Central memory CD8-positive, alpha-beta T cell (primary cell): ENCODE results near the gene ESRRA.

Experiments
- ATAC-seq: fragments of 150-1000 bp; cut with Tn5 transposase; replicated peaks from 2 replicates; pipeline ENCODE4 v1.10.0; 2022; ENCODE audit warnings: mild to moderate bottlenecking, moderate FRiP score, moderate number of reproducible peaks; ENCODE audit not compliant: poor library complexity, severe bottlenecking; ENCODE audit errors: extremely low read depth
- DNase-seq, 2 donors: peaks; one replicate each; pipeline ENCODE4 v3.0.0; 2021; ENCODE audit warnings: low spot score in 2 of 2
- H3K27ac Mint-ChIP-seq: one replicate; pipeline ENCODE4 v1.8.0; 2022; ENCODE audit warnings: low read depth, mild to moderate bottlenecking, moderate library complexity, mixed read lengths
- H3K27me3 Mint-ChIP-seq: one replicate; pipeline ENCODE4 v1.8.0; 2022; ENCODE audit warnings: mixed read lengths
- H3K36me3 Mint-ChIP-seq: one replicate; pipeline ENCODE4 v1.8.0; 2022; ENCODE audit warnings: mild to moderate bottlenecking, moderate library complexity, mixed read lengths; ENCODE audit not compliant: insufficient read depth
- H3K4me1 Mint-ChIP-seq: one replicate; pipeline ENCODE4 v1.8.0; 2022; ENCODE audit warnings: mixed read lengths
- H3K4me3 Mint-ChIP-seq: one replicate; pipeline ENCODE4 v1.8.0; 2022; ENCODE audit warnings: mild to moderate bottlenecking, moderate library complexity, mixed read lengths
- H3K9me3 Mint-ChIP-seq: one replicate; pipeline ENCODE4 v1.8.0; 2022; ENCODE audit warnings: mixed read lengths

ESRRA gene

GRCh38 chr11:64291262-64291751, 14.0 kb upstream of the ESRRA start, which contains the start of gene KCNK4:
Gene KCNK4, plus strand, starts transcription at chr11:64291302. Its CDS starts 1,717 bp downstream, at chr11:64293019.
- no peak within 1 kb of the TSS for H3K27ac Mint-ChIP-seq
- peaks cover 20% of the 10 kb centered on the region for H3K4me1 Mint-ChIP-seq
- no peak for ATAC-seq
- peaks cover 52% of the 10 kb centered on the region for H3K27me3 Mint-ChIP-seq
- DNase-seq: no peak
- H3K4me3 Mint-ChIP-seq: peak within 1 kb of the TSS; percentile 72
- H3K36me3 Mint-ChIP-seq: no peaks in the 10 kb centered on the region
- H3K9me3 Mint-ChIP-seq: no peaks in the 10 kb centered on the region

- H3K9me3 Mint-ChIP-seq: no peaks in the 10 kb centered on the region
- ATAC-seq (peak; percentile 48), DNase-seq (no peak)
- no peaks in the 10 kb centered on the region for H3K36me3 Mint-ChIP-seq
- H3K27me3 Mint-ChIP-seq: peaks cover 58% of the 10 kb centered on the region
- H3K4me3 Mint-ChIP-seq: peak overlapping the region; percentile 66
- no peak overlapping the region for H3K27ac Mint-ChIP-seq
- peaks cover 14% of the 10 kb centered on the region for H3K4me1 Mint-ChIP-seq
These were observed 13.4 kb upstream of the ESRRA start for GRCh38 chr11:64291752-64292459.

- ATAC-seq: no peak
- Mint-ChIP-seq H3K9me3 (no peaks in the 10 kb centered on the region), H3K27me3 (peaks cover 65% of the 10 kb centered on the region), H3K27ac (no peak overlapping the region), H3K4me1 (peaks cover 13% of the 10 kb centered on the region), H3K4me3 (peak overlapping the region; percentile 66), H3K36me3 (no peaks in the 10 kb centered on the region)
- no peak for DNase-seq
These were observed 12.7 kb upstream of the ESRRA start for GRCh38 chr11:64292460-64293254.

- no peaks in the 10 kb centered on the region for H3K9me3 Mint-ChIP-seq
- DNase-seq (no peak), ATAC-seq (no peak)
- no peak overlapping the region for H3K27ac Mint-ChIP-seq
- no peaks in the 10 kb centered on the region for H3K36me3 Mint-ChIP-seq
- peaks cover 12% of the 10 kb centered on the region for H3K4me1 Mint-ChIP-seq
- H3K4me3 Mint-ChIP-seq: no peak overlapping the region
- H3K27me3 Mint-ChIP-seq: peaks cover 86% of the 10 kb centered on the region
These were observed 10.6 kb upstream of the ESRRA start for GRCh38 chr11:64294774-64295173.

- Mint-ChIP-seq H3K36me3 (no peaks in the 10 kb centered on the region), H3K4me3 (no peak overlapping the region), H3K27ac (no peak overlapping the region), H3K4me1 (peaks cover 17% of the 10 kb centered on the region), H3K27me3 (peaks cover 90% of the 10 kb centered on the region), H3K9me3 (no peaks in the 10 kb centered on the region)
- ATAC-seq (no peak), DNase-seq (no peak)
These were observed 9.6 kb upstream of the ESRRA start for GRCh38 chr11:64295760-64296159.

GRCh38 chr11:64296236-64296635, 9.1 kb upstream of the ESRRA start:
- ATAC-seq (no peak), DNase-seq (no peak)
- H3K27me3 Mint-ChIP-seq: peaks cover 91% of the 10 kb centered on the region
- H3K9me3 Mint-ChIP-seq: no peaks in the 10 kb centered on the region
- peaks cover 17% of the 10 kb centered on the region for H3K4me1 Mint-ChIP-seq
- no peak overlapping the region for H3K27ac Mint-ChIP-seq
- peaks cover 1% of the 10 kb centered on the region for H3K36me3 Mint-ChIP-seq
- no peak overlapping the region for H3K4me3 Mint-ChIP-seq

- peaks cover 1% of the 10 kb centered on the region for H3K36me3 Mint-ChIP-seq
- no peak for ATAC-seq
- no peaks in the 10 kb centered on the region for H3K9me3 Mint-ChIP-seq
- peaks cover 17% of the 10 kb centered on the region for H3K4me1 Mint-ChIP-seq
- DNase-seq: no peak
- H3K27me3 Mint-ChIP-seq: peaks cover 91% of the 10 kb centered on the region
- no peak overlapping the region for H3K27ac Mint-ChIP-seq
- H3K4me3 Mint-ChIP-seq: no peak overlapping the region
These were observed 8.3 kb upstream of the ESRRA start for GRCh38 chr11:64296830-64297698.

- peaks cover 1% of the 10 kb centered on the region for H3K36me3 Mint-ChIP-seq
- H3K9me3 Mint-ChIP-seq: no peaks in the 10 kb centered on the region
- peaks cover 12% of the 10 kb centered on the region for H3K4me1 Mint-ChIP-seq
- no peak for ATAC-seq
- peaks cover 83% of the 10 kb centered on the region for H3K27me3 Mint-ChIP-seq
- H3K4me3 Mint-ChIP-seq: no peak overlapping the region
- H3K27ac Mint-ChIP-seq: no peak overlapping the region
- DNase-seq: no peak
These were observed 7.5 kb upstream of the ESRRA start for GRCh38 chr11:64297699-64298358.

GRCh38 chr11:64298966-64299846, 6.1 kb upstream of the ESRRA start:
- ATAC-seq (no peak), DNase-seq (no peak)
- H3K9me3 Mint-ChIP-seq: no peaks in the 10 kb centered on the region
- no peak overlapping the region for H3K27ac Mint-ChIP-seq
- H3K36me3 Mint-ChIP-seq: peaks cover 6% of the 10 kb centered on the region
- peak overlapping the region; percentile 76 for H3K4me3 Mint-ChIP-seq
- peaks cover 70% of the 10 kb centered on the region for H3K27me3 Mint-ChIP-seq
- peaks cover 15% of the 10 kb centered on the region for H3K4me1 Mint-ChIP-seq

- Mint-ChIP-seq H3K36me3 (peaks cover 6% of the 10 kb centered on the region), H3K9me3 (no peaks in the 10 kb centered on the region), H3K4me3 (peak within 1 kb of the TSS; percentile 76), H3K4me1 (peaks cover 19% of the 10 kb centered on the region), H3K27me3 (peaks cover 61% of the 10 kb centered on the region), H3K27ac (peak within 1 kb of the TSS; percentile 73)
- ATAC-seq: no peak
- DNase-seq: no peak
These were observed 5.3 kb upstream of the ESRRA start, which contains the start of gene CATSPERZ for GRCh38 chr11:64299847-64300648. Gene CATSPERZ, plus strand, starts transcription at chr11:64300358. Its CDS starts 53 bp downstream, at chr11:64300411.
